SK-N-SH treated with all-trans-retinoic acid at 6 μM for 48 hours (cell line): ENCODE data around the gene ORC3.

Experiments used
- ATAC-seq: fragments of 200-7000 bp; cut with Tn5 transposase; 3 replicates; pipeline ENCODE4 v1.9.1; 2020; ENCODE audit warnings: mild to moderate bottlenecking, moderate library complexity
- ARNTL ChIP-seq: fragments of 450-650 bp; formaldehyde crosslinking; IDR thresholded peaks from 2 replicates; pipeline ENCODE4 v1.5.0; 2020; ENCODE audit warnings: low read depth, mild to moderate bottlenecking, moderate library complexity, borderline replicate concordance
- BACH2 ChIP-seq: fragments of 250-450 bp; sonication (Bioruptor Pico); IDR thresholded peaks from 2 replicates; pipeline ENCODE4 v1.9.0; 2021; ENCODE audit warnings: mild to moderate bottlenecking, borderline replicate concordance
- CSDC2 ChIP-seq: fragments of 250-450 bp; sonication (Bioruptor Pico); IDR thresholded peaks from 2 replicates; pipeline ENCODE4 v1.5.0; 2020; ENCODE audit warnings: mild to moderate bottlenecking, moderate library complexity
- CSRNP3 ChIP-seq: fragments of 250-450 bp; sonication (Bioruptor Pico); IDR thresholded peaks from 2 replicates; pipeline ENCODE4 v1.5.1; 2021; ENCODE audit warnings: mild to moderate bottlenecking, moderate library complexity
- ESRRG ChIP-seq: fragments of 250-450 bp; sonication (Bioruptor Pico); IDR thresholded peaks from 2 replicates; pipeline ENCODE4 v1.6.1; 2021; ENCODE audit warnings: mild to moderate bottlenecking
- GLIS3 ChIP-seq: fragments of 250-450 bp; sonication (Bioruptor Pico); IDR thresholded peaks from 2 replicates; pipeline ENCODE4 v1.5.0; 2020; ENCODE audit warnings: mild to moderate bottlenecking, moderate library complexity
- ISL1 ChIP-seq: fragments of 250-450 bp; sonication (Bioruptor Pico); IDR thresholded peaks from 2 replicates; pipeline ENCODE4 v2.1.2; 2022; ENCODE audit warnings: mild to moderate bottlenecking, moderate library complexity
- OSR1 ChIP-seq: fragments of 250-450 bp; sonication (Bioruptor Pico); IDR thresholded peaks from 2 replicates; pipeline ENCODE4 v1.8.0; 2022; ENCODE audit warnings: moderate library complexity, mild to moderate bottlenecking, inconsistent platforms
- PATZ1 ChIP-seq: fragments of 250-450 bp; sonication (Bioruptor Pico); IDR thresholded peaks from 2 replicates; pipeline ENCODE4 v1.8.0; 2020; ENCODE audit warnings: mild to moderate bottlenecking, moderate library complexity, borderline replicate concordance
- POU6F1 ChIP-seq: fragments of 250-450 bp; sonication (Bioruptor Pico); IDR thresholded peaks from 2 replicates; pipeline ENCODE4 v1.8.0; 2021; ENCODE audit warnings: low read depth, mild to moderate bottlenecking, moderate library complexity, borderline replicate concordance
- RARB ChIP-seq: fragments of 250-450 bp; sonication (Bioruptor Pico); IDR thresholded peaks from 2 replicates; pipeline ENCODE4 v1.8.0; 2021; ENCODE audit warnings: mild to moderate bottlenecking, moderate library complexity
- SNAI2 ChIP-seq: fragments of 250-450 bp; sonication (Bioruptor Pico); IDR thresholded peaks from 2 replicates; pipeline ENCODE4 v1.5.0; 2020; ENCODE audit warnings: mild to moderate bottlenecking, moderate library complexity
- TCF4 ChIP-seq: fragments of 250-450 bp; sonication (Bioruptor Pico); IDR thresholded peaks from 2 replicates; pipeline ENCODE4 v1.8.0; 2021; ENCODE audit warnings: mild to moderate bottlenecking, moderate library complexity, borderline replicate concordance
- TOX ChIP-seq: fragments of 250-450 bp; sonication (Bioruptor Pico); IDR thresholded peaks from 2 replicates; pipeline ENCODE4 v1.8.0; 2021; ENCODE audit warnings: mild to moderate bottlenecking, moderate library complexity, borderline replicate concordance
- TSHZ2 ChIP-seq: fragments of 250-450 bp; sonication (Bioruptor Pico); IDR thresholded peaks from 2 replicates; pipeline ENCODE4 v1.5.0; 2020; ENCODE audit warnings: mild to moderate bottlenecking, moderate library complexity
- ZC3H10 ChIP-seq: fragments of 250-450 bp; sonication (Bioruptor Pico); IDR thresholded peaks from 2 replicates; pipeline ENCODE4 v1.5.1; 2021; ENCODE audit warnings: mild to moderate bottlenecking, moderate library complexity
- ZFP30 ChIP-seq: fragments of 450-650 bp; formaldehyde crosslinking; IDR thresholded peaks from 2 replicates; pipeline ENCODE4 v1.5.0; 2022; ENCODE audit warnings: mild to moderate bottlenecking, moderate library complexity
- ZNF565 ChIP-seq: fragments of 450-650 bp; formaldehyde crosslinking; conservative IDR thresholded peaks from 2 replicates; pipeline ENCODE4 v1.5.0; 2020; ENCODE audit warnings: low read depth, mild to moderate bottlenecking, moderate library complexity
- ZNF70 ChIP-seq: fragments of 450-650 bp; formaldehyde crosslinking; IDR thresholded peaks from 2 replicates; pipeline ENCODE4 v1.5.0; 2020; ENCODE audit warnings: mild to moderate bottlenecking, moderate library complexity
- ZNF8 ChIP-seq: fragments of 450-650 bp; formaldehyde crosslinking; IDR thresholded peaks from 2 replicates; pipeline ENCODE4 v1.5.0; 2020; ENCODE audit warnings: mild to moderate bottlenecking, moderate library complexity

The ORC3 gene

GRCh38 chr6:87588756-87589407 lies 1.1 kb upstream of the ORC3 start:
- TF ChIP-seq ARNTL (CRISPR knock-in tag) (no peak), ESRRG (no peak), ISL1 (CRISPR knock-in tag) (no peak), BACH2 (no peak), OSR1 (CRISPR knock-in tag) (no peak), TSHZ2 (CRISPR knock-in tag) (no peak)
- ATAC-seq, result peak; percentile 3; the same call in 1 of the 3 replicates

GRCh38 chr6:87590417-87590880 lies 514 bp downstream of the ORC3 start:
- no peak for TF ChIP-seq ZFP30 (CRISPR knock-in tag)
- no peak for ATAC-seq

- no peak for TF ChIP-seq SNAI2 (CRISPR knock-in tag)
- no peak for TF ChIP-seq CSDC2
- no peak for TF ChIP-seq BACH2
- no peak for TF ChIP-seq ISL1 (CRISPR knock-in tag)
- no peak for TF ChIP-seq TCF4 (CRISPR knock-in tag)
- TF ChIP-seq ARNTL (CRISPR knock-in tag), result no peak
- TF ChIP-seq ZC3H10 (CRISPR knock-in tag), result no peak
- TF ChIP-seq ZNF565, result no peak
- TF ChIP-seq PATZ1, result no peak
- TF ChIP-seq RARB (CRISPR knock-in tag), result no peak
- no peak for TF ChIP-seq TOX (CRISPR knock-in tag)
- TF ChIP-seq GLIS3, result no peak
- no peak for TF ChIP-seq TSHZ2 (CRISPR knock-in tag)
- TF ChIP-seq ZNF70 (CRISPR knock-in tag), result no peak
- no peak for TF ChIP-seq ESRRG
- TF ChIP-seq ZFP30 (CRISPR knock-in tag), result no peak
- TF ChIP-seq POU6F1, result no peak
- TF ChIP-seq CSRNP3 (CRISPR knock-in tag), result no peak
- no peak for TF ChIP-seq ZNF8 (CRISPR knock-in tag)
- TF ChIP-seq OSR1 (CRISPR knock-in tag), result no peak
- no peak for ATAC-seq
These were observed 1.1 kb downstream of the ORC3 start for GRCh38 chr6:87590990-87591389.
